Nephron progenitor cell (in vitro differentiated cells): ENCODE data around the gene CHIC1.
"Not testable (repeated sequence)": the region's sequence is repeated elsewhere in the genome, so short reads cannot be mapped to it uniquely, and the experiment has no call there.

Experiments
- DNase-seq: peaks from one replicate; pipeline ENCODE4 v3.0.0; 2021
- H3K27ac Mint-ChIP-seq: 2 replicates; pipeline ENCODE4 v1.8.0; 2021; ENCODE audit warnings: mild to moderate bottlenecking, moderate library complexity, mixed read lengths
- H3K27me3 Mint-ChIP-seq: 2 replicates; pipeline ENCODE4 v1.8.0; 2021; ENCODE audit warnings: mild to moderate bottlenecking, low read depth, mixed read lengths; ENCODE audit not compliant: poor library complexity
- H3K36me3 Mint-ChIP-seq: 2 replicates; pipeline ENCODE4 v1.8.0; 2021; ENCODE audit warnings: low read depth, mixed read lengths
- H3K4me1 Mint-ChIP-seq: 2 replicates; pipeline ENCODE4 v1.8.0; 2021; ENCODE audit warnings: mixed read lengths
- H3K4me3 Mint-ChIP-seq: 2 replicates; pipeline ENCODE4 v1.8.0; 2021; ENCODE audit warnings: mild to moderate bottlenecking, moderate library complexity, mixed read lengths
- H3K9me3 Mint-ChIP-seq: 2 replicates; pipeline ENCODE4 v1.8.0; 2021; ENCODE audit warnings: mild to moderate bottlenecking, moderate library complexity, mixed read lengths
- CTCF ChIP-seq: fragments of 200-600 bp; sonication (generic); IDR thresholded peaks from 2 replicates; pipeline ENCODE4 v1.5.0; 2021; ENCODE audit warnings: antibody characterized with exemption

The CHIC1 gene

GRCh38 chrX:73615022-73615421 is 52.0 kb downstream of the CHIC1 start:
- Mint-ChIP-seq H3K27ac (no peak overlapping the region), H3K27me3 (no peaks in the 10 kb centered on the region), H3K9me3 (peaks cover 82% of the 10 kb centered on the region), H3K4me3 (no peak overlapping the region), H3K4me1 (no peaks in the 10 kb centered on the region), H3K36me3 (peaks cover 94% of the 10 kb centered on the region)
- no peak for TF ChIP-seq CTCF
- no peak for DNase-seq

- H3K4me1 Mint-ChIP-seq, H3K4me3 Mint-ChIP-seq: not testable (repeated sequence)
- peaks cover 90% of the 10 kb centered on the region for H3K9me3 Mint-ChIP-seq
Observed at GRCh38 chrX:73641669-73642068, 78.7 kb downstream of the CHIC1 start.

GRCh38 chrX:73647212-73647611 is 84.2 kb downstream of the CHIC1 start:
- no peak for TF ChIP-seq CTCF
- no peaks in the 10 kb centered on the region for H3K4me1 Mint-ChIP-seq

More at GRCh38 chrX:73641669-73642068, 78.7 kb downstream of the CHIC1 start:
- H3K27ac Mint-ChIP-seq, H3K27me3 Mint-ChIP-seq, DNase-seq: not testable (repeated sequence)
- H3K36me3 Mint-ChIP-seq, result peaks cover 81% of the 10 kb centered on the region

GRCh38 chrX:73647632-73648322 is 84.8 kb downstream of the CHIC1 start:
- Mint-ChIP-seq H3K4me3 (no peak overlapping the region), H3K9me3 (peaks cover 42% of the 10 kb centered on the region), H3K27me3 (no peaks in the 10 kb centered on the region)

More at GRCh38 chrX:73647212-73647611, 84.2 kb downstream of the CHIC1 start:
- H3K27me3 Mint-ChIP-seq, result no peaks in the 10 kb centered on the region
- H3K9me3 Mint-ChIP-seq, result peaks cover 43% of the 10 kb centered on the region
- no peak overlapping the region for H3K4me3 Mint-ChIP-seq
- no peak for DNase-seq
- no peak overlapping the region for H3K27ac Mint-ChIP-seq
- peaks cover 35% of the 10 kb centered on the region for H3K36me3 Mint-ChIP-seq

GRCh38 chrX:73661322-73661721 is 98.3 kb downstream of the CHIC1 start:
- not testable (repeated sequence) for H3K4me1 Mint-ChIP-seq, DNase-seq, H3K27ac Mint-ChIP-seq, H3K4me3 Mint-ChIP-seq, H3K27me3 Mint-ChIP-seq
- Mint-ChIP-seq H3K9me3 (peaks cover 94% of the 10 kb centered on the region), H3K36me3 (peaks cover 91% of the 10 kb centered on the region)

More at GRCh38 chrX:73647632-73648322, 84.8 kb downstream of the CHIC1 start:
- no peak for DNase-seq
- no peak overlapping the region for H3K27ac Mint-ChIP-seq
- TF ChIP-seq CTCF, result no peak
- H3K36me3 Mint-ChIP-seq, result peaks cover 35% of the 10 kb centered on the region
- H3K4me1 Mint-ChIP-seq, result no peaks in the 10 kb centered on the region

GRCh38 chrX:73668779-73669178 is 105.8 kb downstream of the CHIC1 start:
- H3K9me3 Mint-ChIP-seq, result peaks cover 86% of the 10 kb centered on the region
- peaks cover 80% of the 10 kb centered on the region for H3K36me3 Mint-ChIP-seq
- DNase-seq, result no peak
- H3K27me3 Mint-ChIP-seq, result no peaks in the 10 kb centered on the region
- TF ChIP-seq CTCF, result no peak
- H3K4me1 Mint-ChIP-seq, result no peaks in the 10 kb centered on the region
- H3K4me3 Mint-ChIP-seq, result no peak overlapping the region
- H3K27ac Mint-ChIP-seq, result no peak overlapping the region

GRCh38 chrX:73681408-73681807 is 118.4 kb downstream of the CHIC1 start:
- Mint-ChIP-seq H3K9me3 (peaks cover 27% of the 10 kb centered on the region), H3K36me3 (peaks cover 56% of the 10 kb centered on the region), H3K27me3 (no peaks in the 10 kb centered on the region), H3K27ac (no peak overlapping the region), H3K4me3 (no peak overlapping the region), H3K4me1 (no peaks in the 10 kb centered on the region)
- TF ChIP-seq CTCF, result no peak
- no peak for DNase-seq
